ENCODE results near the gene THOP1.

The THOP1 gene

GRCh38 chr19:2762783-2763496 is 22.4 kb upstream of the THOP1 start:
- DNase-seq (ENCODE audit: low read depth): no peak

GRCh38 chr19:2763687-2764086 is 21.6 kb upstream of the THOP1 start:
- no peak for DNase-seq (ENCODE audit: low read depth)

- DNase-seq (ENCODE audit: low read depth): no peak
Measured at GRCh38 chr19:2764945-2765344, 20.4 kb upstream of the THOP1 start.

GRCh38 chr19:2765376-2765775 is 19.9 kb upstream of the THOP1 start:
- no peak for DNase-seq (ENCODE audit: low read depth)

- no peak for DNase-seq (ENCODE audit: low read depth)
Measured at GRCh38 chr19:2766594-2767372, 18.5 kb upstream of the THOP1 start.

- DNase-seq (ENCODE audit: low read depth): no peak
Measured at GRCh38 chr19:2767688-2768087, 17.6 kb upstream of the THOP1 start.

- DNase-seq (ENCODE audit: low read depth): no peak
Measured at GRCh38 chr19:2768365-2769132, 16.8 kb upstream of the THOP1 start.

- no peak for DNase-seq (ENCODE audit: low read depth)
Measured at GRCh38 chr19:2769218-2769617, 16.1 kb upstream of the THOP1 start.

GRCh38 chr19:2770055-2771013 is 15.0 kb upstream of the THOP1 start:
- DNase-seq (ENCODE audit: low read depth): no peak

- DNase-seq (ENCODE audit: low read depth): no peak
Measured at GRCh38 chr19:2771786-2772674, 13.3 kb upstream of the THOP1 start.

GRCh38 chr19:2774083-2774679 is 11.1 kb upstream of the THOP1 start:
- DNase-seq (ENCODE audit: low read depth): no peak

GRCh38 chr19:2774953-2775555 is 10.2 kb upstream of the THOP1 start:
- DNase-seq (ENCODE audit: low read depth): no peak

GRCh38 chr19:2775556-2776430 is 9.5 kb upstream of the THOP1 start:
- DNase-seq (ENCODE audit: low read depth): peak; percentile 66

- DNase-seq (ENCODE audit: low read depth): no peak
Measured at GRCh38 chr19:2777952-2778683, 7.2 kb upstream of the THOP1 start.

- no peak for DNase-seq (ENCODE audit: low read depth)
Measured at GRCh38 chr19:2779121-2779740, 6.1 kb upstream of the THOP1 start.

GRCh38 chr19:2780284-2780683 is 5.0 kb upstream of the THOP1 start:
- no peak for DNase-seq (ENCODE audit: low read depth)

- DNase-seq (ENCODE audit: low read depth): no peak
Measured at GRCh38 chr19:2782329-2782935, 2.9 kb upstream of the THOP1 start.
